ENCODE results near the gene TMC2. TPM values are rescaled to one million over a fixed set of nuclear protein-coding genes. Genes with fewer than 3 reads are reported as not detected.

The TMC2 gene
- polyA plus RNA-seq, 1 of the 3 experiments (the other 2 are of a cell fraction): not detected

Small RNA genes within 50 kb of the gene (small RNA-seq; reads per million reads assigned to genes)
- 0 reads per million in 7 experiments for gene SNORA51
- 0 reads per million in 7 experiments for gene SNORD110
- 0 reads per million in 7 experiments for gene SNORD56
- gene SNORD57: 0 reads per million in 7 experiments
- 0 reads per million in 7 experiments for gene SNORD86

Other genes with a start within 250 kb of the TMC2 start
- not detected in 2 replicates for gene TGM3, start 240.6 kb upstream of the TMC2 start, polyA plus RNA-seq (2012; rRNA removed)
- gene TGM6, start 155.7 kb upstream of the TMC2 start, polyA plus RNA-seq (2012; rRNA removed): not detected in 2 replicates
- 380 and 455 TPM in 2 replicates for gene SNRPB, start 65.8 kb upstream of the TMC2 start, polyA plus RNA-seq (2012; rRNA removed)
- 11.0 and 16.8 TPM in 2 replicates for gene ZNF343, start 27.7 kb upstream of the TMC2 start, polyA plus RNA-seq (2012; rRNA removed)
- 158 and 218 TPM in 2 replicates for gene NOP56, start 116.1 kb downstream of the TMC2 start, polyA plus RNA-seq (2012; rRNA removed)
- gene IDH3B, start 127.6 kb downstream of the TMC2 start, polyA plus RNA-seq (2012; rRNA removed): 233 and 268 TPM in 2 replicates
- 15.9 and 20.6 TPM in 2 replicates for gene EBF4, start 156.2 kb downstream of the TMC2 start, polyA plus RNA-seq (2012; rRNA removed)